Brain microvascular endothelial cell (primary cell): ENCODE data around the gene CCDC182.

Experiments used
- DNase-seq: peaks from one replicate; pipeline ENCODE4 v3.0.0-alpha.2; 2020
- H3K27ac ChIP-seq: fragments of 250-450 bp; sonication (Bioruptor Pico); 2 replicates; pipeline ENCODE4 v1.5.1; 2020; ENCODE audit warnings: mild to moderate bottlenecking, moderate library complexity
- H3K27me3 ChIP-seq: fragments of 250-450 bp; sonication (Bioruptor Pico); replicated peaks from 2 replicates; pipeline ENCODE4 v1.5.1; 2020; ENCODE audit warnings: mild to moderate bottlenecking
- H3K36me3 ChIP-seq: fragments of 250-450 bp; sonication (Bioruptor Pico); replicated peaks from 2 replicates; pipeline ENCODE4 v1.5.1; 2020; ENCODE audit warnings: mild to moderate bottlenecking
- H3K4me3 ChIP-seq: 2 replicates; pipeline ENCODE4 v1.5.1; 2011; ENCODE audit warnings: low read depth, mild to moderate bottlenecking, control low read depth, low read length, moderate library complexity
- CTCF ChIP-seq: IDR thresholded peaks from 2 replicates; pipeline ENCODE4 v1.5.1; 2011; ENCODE audit warnings: low read depth, mild to moderate bottlenecking, moderate library complexity, low read length, control low read depth, inconsistent platforms; ENCODE audit errors: missing control alignments
- in situ Hi-C: cut with HindIII; loops from 2 replicates; pipeline ENCODE4 v1.10.0; 2017; ENCODE audit warnings: low sequenced_read_pairs, low pct_ligation_motif_present

Gene CCDC182

GRCh38 chr17:57707892-57708291 is 37.2 kb downstream of the CCDC182 start:
- Histone ChIP-seq H3K36me3 (no peaks in the 10 kb centered on the region), H3K27ac (no peak overlapping the region), H3K27me3 (no peaks in the 10 kb centered on the region), H3K4me3 (no peak overlapping the region)
- in situ Hi-C loops = no loop called here
- TF ChIP-seq CTCF = no peak
- no peak for DNase-seq

DNA sequence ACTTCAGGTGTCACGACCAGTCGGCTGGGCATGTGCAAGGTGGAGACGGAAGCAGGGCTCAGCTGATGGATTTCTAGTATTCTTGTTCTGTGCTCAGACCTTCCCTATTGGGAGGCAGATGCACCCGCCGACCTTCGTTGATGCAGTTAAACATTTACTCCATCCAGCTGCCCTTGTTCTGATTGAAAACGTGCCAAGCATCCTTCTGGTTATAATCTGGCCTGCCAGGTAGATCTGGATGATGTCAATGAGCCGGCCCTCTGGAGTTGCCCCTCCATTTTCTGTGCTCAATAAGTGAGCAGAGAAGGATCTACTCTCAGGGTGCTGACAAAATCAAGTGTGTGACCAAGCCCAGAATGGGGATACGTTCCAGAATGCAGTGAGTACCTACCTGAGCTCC is 38.3 kb downstream of the CCDC182 start:
- no peaks in the 10 kb centered on the region for H3K36me3 ChIP-seq
- no peak overlapping the region for H3K4me3 ChIP-seq
- no peak for TF ChIP-seq CTCF
- no peak overlapping the region for H3K27ac ChIP-seq
- in situ Hi-C loops = no loop called here
- no peaks in the 10 kb centered on the region for H3K27me3 ChIP-seq
- DNase-seq = no peak

DNA sequence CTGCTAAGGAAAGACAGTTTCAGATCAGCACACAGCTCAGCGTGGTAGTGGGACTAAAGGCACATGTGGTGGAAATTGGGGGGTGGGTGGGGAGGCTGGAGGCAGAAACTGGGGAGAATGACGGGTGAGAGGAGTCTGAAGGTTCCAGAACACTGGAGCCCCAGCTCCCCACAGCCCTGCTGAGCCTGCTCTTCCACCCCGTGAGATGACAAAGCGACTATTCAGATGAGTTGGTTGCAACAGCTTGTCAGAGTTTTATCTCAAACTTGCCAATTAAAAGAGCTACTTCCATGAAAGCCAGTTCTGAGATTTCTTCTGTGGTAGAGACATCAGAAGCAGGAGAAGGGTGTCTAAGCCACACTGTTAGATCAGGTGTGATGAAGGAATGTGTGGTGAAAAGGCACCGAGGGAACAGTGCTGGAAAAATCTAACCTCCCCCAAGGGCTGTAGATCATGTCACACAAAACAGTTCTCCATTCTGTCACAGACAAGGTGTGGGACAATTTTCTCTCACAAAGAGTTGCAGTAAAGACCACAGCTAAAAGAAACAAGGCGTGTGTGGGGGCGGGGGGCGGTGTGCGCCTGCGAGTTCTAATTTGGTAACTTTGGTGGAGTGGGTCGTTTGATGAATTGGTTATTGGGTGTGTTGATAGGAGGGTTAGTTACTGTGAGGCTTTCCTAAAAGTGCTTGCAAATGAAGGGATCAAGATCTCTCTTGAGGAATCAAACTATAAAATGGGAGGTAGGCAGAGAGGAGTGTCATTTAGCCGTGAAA is 39.0 kb downstream of the CCDC182 start:
- Histone ChIP-seq H3K27ac (no peak overlapping the region), H3K36me3 (no peaks in the 10 kb centered on the region), H3K27me3 (no peaks in the 10 kb centered on the region), H3K4me3 (no peak overlapping the region)
- no peak for TF ChIP-seq CTCF
- in situ Hi-C loops = no loop called here
- DNase-seq = no peak

- DNase-seq = no peak
- no peak for TF ChIP-seq CTCF
- H3K4me3 ChIP-seq = no peak overlapping the region
- H3K36me3 ChIP-seq = no peaks in the 10 kb centered on the region
- no peak overlapping the region for H3K27ac ChIP-seq
- in situ Hi-C loops = no loop called here
- H3K27me3 ChIP-seq = no peaks in the 10 kb centered on the region
Measured at GRCh38 chr17:57704448-57704847, 40.7 kb downstream of the CCDC182 start.

- no peak for TF ChIP-seq CTCF
- Histone ChIP-seq H3K4me3 (no peak overlapping the region), H3K27me3 (no peaks in the 10 kb centered on the region), H3K27ac (no peak overlapping the region), H3K36me3 (no peaks in the 10 kb centered on the region)
- no peak for DNase-seq
- in situ Hi-C loops = no loop called here
Measured at GRCh38 chr17:57703273-57703672, 41.8 kb downstream of the CCDC182 start.

DNA sequence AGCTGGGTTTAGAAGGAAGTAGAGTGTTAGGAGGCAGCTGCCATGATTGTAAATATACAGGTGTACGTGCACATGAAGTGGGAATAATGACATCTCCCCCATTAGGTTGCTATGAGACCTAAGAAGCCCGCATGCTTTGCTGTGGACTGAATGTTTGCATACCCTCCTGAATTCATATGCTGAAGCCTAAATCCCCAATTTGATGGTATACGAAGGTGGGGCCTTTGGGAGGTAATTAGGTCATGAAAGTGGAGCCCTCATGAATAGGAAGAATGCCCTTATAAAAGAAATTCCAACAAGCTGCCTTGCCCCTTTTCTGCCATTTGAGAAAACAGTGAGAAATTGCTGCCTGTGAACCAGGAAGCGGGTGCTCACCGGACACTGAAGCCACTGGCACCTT is 44.0 kb downstream of the CCDC182 start:
- in situ Hi-C loops = no loop called here
- Histone ChIP-seq H3K27ac (no peak overlapping the region), H3K27me3 (no peaks in the 10 kb centered on the region), H3K36me3 (no peaks in the 10 kb centered on the region), H3K4me3 (no peak overlapping the region)
- no peak for TF ChIP-seq CTCF
- DNase-seq = no peak
